Neural progenitor cell (in vitro differentiated cells): ENCODE results near the gene TSPEAR.

Experiments used
- EZH2 ChIP-seq: fragments of 200-600 bp; sonication (generic); IDR thresholded peaks from 2 replicates; pipeline ENCODE4 v1.6.1; 2017; ENCODE audit warnings: antibody characterized with exemption, mild to moderate bottlenecking, moderate library complexity
- EZH2phosphoT487 ChIP-seq: fragments of 200-600 bp; sonication (generic); IDR thresholded peaks from 2 replicates; pipeline ENCODE4 v1.6.1; 2017; ENCODE audit warnings: antibody characterized with exemption
- TF ChIP-seq, protein P1 (sequence below): fragments of 200-600 bp; sonication (generic); IDR thresholded peaks from 2 replicates; pipeline ENCODE4 v1.5.1; 2017; ENCODE audit warnings: antibody characterized with exemption, mild to moderate bottlenecking

DNA sequence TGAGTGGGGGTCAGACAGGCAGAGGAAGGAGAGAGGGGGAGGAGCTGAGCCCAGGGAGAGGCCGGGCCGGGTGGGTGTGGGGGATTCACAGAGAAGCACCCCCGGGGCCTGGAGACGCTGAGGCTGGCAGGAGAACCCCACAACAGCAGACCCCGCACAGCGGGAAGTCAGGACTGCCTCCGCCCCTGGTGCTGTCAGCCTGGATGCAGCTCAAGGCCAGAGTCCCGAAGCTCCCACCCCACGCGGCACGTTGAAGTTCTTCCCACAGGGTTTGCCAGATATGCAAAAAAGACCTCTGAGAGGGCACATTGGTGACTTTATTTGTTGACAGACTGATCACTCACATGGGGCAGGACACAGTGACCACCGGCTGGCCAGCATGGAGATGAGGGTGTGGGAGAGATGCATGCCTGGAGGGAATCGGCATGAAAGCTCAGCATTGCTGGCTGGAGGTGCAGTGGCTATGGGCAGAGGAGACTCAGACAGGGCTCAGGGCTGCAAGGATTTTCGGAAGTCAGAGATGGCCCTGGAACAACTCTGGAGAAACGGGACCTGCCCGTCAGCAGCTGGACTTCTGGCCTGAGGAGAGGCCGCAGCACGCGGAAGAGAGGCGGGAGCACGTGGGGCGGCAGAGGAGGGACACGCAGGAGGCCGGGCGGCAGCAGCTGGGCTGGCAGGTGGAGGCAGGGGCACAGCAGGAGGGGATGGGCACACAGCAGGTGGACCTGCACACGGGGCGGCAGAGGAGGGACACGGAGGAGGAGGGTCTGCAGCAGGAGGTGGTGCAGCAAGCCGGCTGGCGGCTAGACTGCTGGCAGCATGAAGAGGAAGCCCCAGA lies 153.7 kb downstream of the TSPEAR start:
- TF ChIP-seq, protein P1, sequence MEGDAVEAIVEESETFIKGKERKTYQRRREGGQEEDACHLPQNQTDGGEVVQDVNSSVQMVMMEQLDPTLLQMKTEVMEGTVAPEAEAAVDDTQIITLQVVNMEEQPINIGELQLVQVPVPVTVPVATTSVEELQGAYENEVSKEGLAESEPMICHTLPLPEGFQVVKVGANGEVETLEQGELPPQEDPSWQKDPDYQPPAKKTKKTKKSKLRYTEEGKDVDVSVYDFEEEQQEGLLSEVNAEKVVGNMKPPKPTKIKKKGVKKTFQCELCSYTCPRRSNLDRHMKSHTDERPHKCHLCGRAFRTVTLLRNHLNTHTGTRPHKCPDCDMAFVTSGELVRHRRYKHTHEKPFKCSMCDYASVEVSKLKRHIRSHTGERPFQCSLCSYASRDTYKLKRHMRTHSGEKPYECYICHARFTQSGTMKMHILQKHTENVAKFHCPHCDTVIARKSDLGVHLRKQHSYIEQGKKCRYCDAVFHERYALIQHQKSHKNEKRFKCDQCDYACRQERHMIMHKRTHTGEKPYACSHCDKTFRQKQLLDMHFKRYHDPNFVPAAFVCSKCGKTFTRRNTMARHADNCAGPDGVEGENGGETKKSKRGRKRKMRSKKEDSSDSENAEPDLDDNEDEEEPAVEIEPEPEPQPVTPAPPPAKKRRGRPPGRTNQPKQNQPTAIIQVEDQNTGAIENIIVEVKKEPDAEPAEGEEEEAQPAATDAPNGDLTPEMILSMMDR = no peak
- TF ChIP-seq EZH2 = no peak
- no peak for TF ChIP-seq EZH2phosphoT487
